ENCODE measurements around the gene SDK1. TPM values are rescaled to one million over a fixed set of nuclear protein-coding genes. Genes with fewer than 3 reads are reported as not detected.

SDK1 gene
- total and polyA plus RNA-seq, 2 of the 8 experiments (the other 6 are each of a cell fraction or from before 2014, with no cell fraction given) = 3.3 to 7.2 TPM

GRCh38 chr7:3274131-3274530, 26.9 kb upstream of the SDK1 start (continued):
- no peak for TF ChIP-seq CHD7 (IDR thresholded peaks at IDR 0.05; ENCODE audit: insufficient replicate concordance, low read length)
- TF ChIP-seq EGR1 (IDR thresholded peaks at IDR 0.05; ENCODE audit: borderline replicate concordance, low read depth, low read length) = no peak
- TF ChIP-seq YY1 (IDR thresholded peaks at IDR 0.05; ENCODE audit: low read depth, low read length) = no peak
- no peak for TF ChIP-seq SP2 (IDR thresholded peaks at IDR 0.05; ENCODE audit: low read length)
- no peak for TF ChIP-seq EP300 (IDR thresholded peaks at IDR 0.05; ENCODE audit: borderline replicate concordance in 1 of 2, low read depth in 2 of 2, low read length in 2 of 2)
- TF ChIP-seq SP1 (IDR thresholded peaks at IDR 0.05; ENCODE audit: low read depth, low read length) = no peak
- TF ChIP-seq TCF12 (IDR thresholded peaks at IDR 0.05; ENCODE audit: low read depth, low read length) = no peak
- TF ChIP-seq PHF8 (conservative IDR thresholded peaks at IDR 0.05; ENCODE audit: low read depth, low read length) = no peak
- no peak for TF ChIP-seq ATF2 (IDR thresholded peaks at IDR 0.05; ENCODE audit: low read length)
- TF ChIP-seq CREB1 (IDR thresholded peaks at IDR 0.05) = no peak
- TF ChIP-seq SP4 (IDR thresholded peaks at IDR 0.05; ENCODE audit: low read length) = no peak
